SK-N-SH (cell line): Measurements from ENCODE around the gene KCNB1. TPM values are rescaled to one million over a fixed set of nuclear protein-coding genes. Genes with fewer than 3 reads are reported as not detected.

Source experiments
- CTCF ChIA-PET: fragments of 300-600, 350-600 bp; formaldehyde crosslinking; extraction: SDS; loops from one replicate; lab custom pipeline; 2021; lab: Yijun Ruan, JAX
- POLR2A ChIA-PET: fragments of 350-600 bp; sonication (Branson Sonifier 250); formaldehyde crosslinking; extraction: SDS; loops from one replicate; lab custom pipeline; 2020; ENCODE audit warnings: antibody characterized with exemption, inconsistent platforms; lab: Yijun Ruan, JAX
- DNase-seq: peaks from one replicate; pipeline ENCODE4 v3.0.0; 2012
- H2AFZ ChIP-seq: fragments of 200-600 bp; sonication (generic); 2 replicates; pipeline ENCODE4 v1.8.1; 2016; ENCODE audit warnings: antibody characterized with exemption, mild to moderate bottlenecking, low read depth
- H3F3A ChIP-seq: fragments of 200-600 bp; sonication (generic); replicated peaks from 2 replicates; pipeline ENCODE3; 2016; ENCODE audit warnings: antibody characterized with exemption, mild to moderate bottlenecking; ENCODE audit not compliant: insufficient read depth
- H3K27ac ChIP-seq, 2 experiments: fragments of 200-500 bp in 1 of 2; fragments of 200-600 bp in 1 of 2; sonication (Bioruptor generic) in 1 of 2; sonication (generic), shearing (Covaris generic) in 1 of 2; 2 replicates each; pipeline versions ENCODE4 v1.5.1 to v1.6.1; 2014 to 2016; ENCODE audit warnings: low read depth in 2 of 2, inconsistent platforms in 1 of 2, low read length in 1 of 2, mild to moderate bottlenecking in 1 of 2, mixed read lengths in 1 of 2
- H3K27me3 ChIP-seq: fragments of 200-600 bp; sonication (generic), shearing (Covaris generic); 2 replicates; pipeline ENCODE4 v1.6.1; 2016; ENCODE audit warnings: mixed run types; ENCODE audit not compliant: insufficient read depth
- H3K36me3 ChIP-seq, 2 experiments: fragments of 200-500 bp in 1 of 2; fragments of 200-600 bp in 1 of 2; sonication (Bioruptor generic) in 1 of 2; sonication (generic) in 1 of 2; replicated peaks in 1 of 2; 2 replicates each; pipeline versions ENCODE3 to v1.5.1; 2014 to 2016; ENCODE audit warnings: low read length in 1 of 2, mild to moderate bottlenecking in 1 of 2; ENCODE audit not compliant: insufficient read depth in 2 of 2, control insufficient read depth in 1 of 2
- H3K4me1 ChIP-seq, 2 experiments: fragments of 200-500 bp in 1 of 2; fragments of 200-600 bp in 1 of 2; sonication (Bioruptor generic) in 1 of 2; sonication (generic), shearing (Covaris generic) in 1 of 2; 2 replicates each; pipeline versions ENCODE4 v1.5.1 to v1.6.1; 2014 to 2016; ENCODE audit warnings: low read depth in 1 of 2, low read length in 1 of 2, mixed run types in 1 of 2; ENCODE audit not compliant: insufficient read depth in 2 of 2, control insufficient read depth in 1 of 2
- H3K4me2 ChIP-seq: fragments of 200-600 bp; sonication (generic), shearing (Covaris generic); 2 replicates; pipeline ENCODE4 v1.6.1; 2017; ENCODE audit warnings: mixed run types
- H3K4me3 ChIP-seq, 2 experiments: fragments of 200-500 bp in 1 of 2; fragments of 200-600 bp in 1 of 2; sonication (Bioruptor generic) in 1 of 2; sonication (generic), shearing (Covaris generic) in 1 of 2; 2 replicates each; pipeline versions ENCODE4 v1.5.1 to v1.8.1; 2014 to 2016; ENCODE audit warnings: low read depth in 2 of 2, inconsistent platforms in 1 of 2, low read length in 1 of 2, mild to moderate bottlenecking in 1 of 2, mixed read lengths in 1 of 2, moderate library complexity in 1 of 2
- H3K79me2 ChIP-seq: fragments of 200-600 bp; sonication (generic); 2 replicates; pipeline ENCODE4 v1.8.1; 2017; ENCODE audit warnings: mild to moderate bottlenecking; ENCODE audit not compliant: insufficient read depth
- H3K9ac ChIP-seq: fragments of 200-600 bp; sonication (generic); 2 replicates; pipeline ENCODE4 v1.6.1; 2017; ENCODE audit warnings: mixed run types
- H3K9me2 ChIP-seq: fragments of 200-600 bp; sonication (generic); 2 replicates; pipeline ENCODE4 v1.6.1; 2017; ENCODE audit warnings: mixed run types
- H3K9me3 ChIP-seq: fragments of 200-600 bp; sonication (generic); 2 replicates; pipeline ENCODE4 v1.6.1; 2017; ENCODE audit warnings: mixed run types, mild to moderate bottlenecking, moderate library complexity
- H4K20me1 ChIP-seq: fragments of 200-600 bp; sonication (generic); 2 replicates; pipeline ENCODE4 v1.6.1; 2017; ENCODE audit warnings: mild to moderate bottlenecking, mixed run types; ENCODE audit not compliant: insufficient read depth
- CHD2 ChIP-seq: fragments of 150-350 bp; IDR thresholded peaks from 2 replicates; pipeline ENCODE4 v1.6.1; 2018; ENCODE audit warnings: low read length; ENCODE audit not compliant: partially characterized antibody
- EZH2phosphoT487 ChIP-seq: fragments of 200-600 bp; sonication (generic); IDR thresholded peaks from 2 replicates; pipeline ENCODE4 v1.6.1; 2017; ENCODE audit warnings: low read depth, mixed run types, mild to moderate bottlenecking, antibody characterized with exemption, moderate library complexity, borderline replicate concordance
- FOSL2 ChIP-seq: IDR thresholded peaks from 2 replicates; pipeline ENCODE4 v1.4.0; 2012; ENCODE audit warnings: low read depth, mild to moderate bottlenecking, moderate library complexity, borderline replicate concordance
- GABPA ChIP-seq: IDR thresholded peaks from 2 replicates; pipeline ENCODE4 v1.4.0; 2012; ENCODE audit warnings: low read depth, mild to moderate bottlenecking
- GATA2 ChIP-seq: sonication (generic); formaldehyde crosslinking; IDR thresholded peaks from 2 replicates; pipeline ENCODE4 v1.5.0; 2020; ENCODE audit warnings: mild to moderate bottlenecking, missing genetic modification reagents
- MEF2A ChIP-seq: IDR thresholded peaks from 2 replicates; pipeline ENCODE4 v1.4.0; 2012; ENCODE audit warnings: low read depth, borderline replicate concordance
- MXI1 ChIP-seq: IDR thresholded peaks from 2 replicates; pipeline ENCODE4 v1.6.1; 2012; ENCODE audit warnings: mild to moderate bottlenecking, low read depth, low read length, improper control_type of control experiment
- NFIC ChIP-seq: IDR thresholded peaks from 2 replicates; pipeline ENCODE4 v1.4.0; 2012; ENCODE audit warnings: borderline replicate concordance
- RCOR1 ChIP-seq: fragments of 150-350 bp; IDR thresholded peaks from 2 replicates; pipeline ENCODE4 v1.6.1; 2017; ENCODE audit warnings: antibody characterized with exemption, low read length
- REST ChIP-seq: IDR thresholded peaks from 2 replicates; pipeline ENCODE4 v1.6.1; 2012; ENCODE audit warnings: mild to moderate bottlenecking, low read depth, low read length, moderate library complexity
- RXRA ChIP-seq: IDR thresholded peaks from 2 replicates; pipeline ENCODE4 v1.4.0; 2012; ENCODE audit warnings: low read depth, mild to moderate bottlenecking, borderline replicate concordance
- TAF1 ChIP-seq: IDR thresholded peaks from 2 replicates; pipeline ENCODE4 v1.6.1; 2012; ENCODE audit warnings: low read depth, mild to moderate bottlenecking, low read length, moderate library complexity, borderline replicate concordance
- TEAD4 ChIP-seq: IDR thresholded peaks from 2 replicates; pipeline ENCODE4 v1.4.0; 2012; ENCODE audit warnings: mild to moderate bottlenecking, borderline replicate concordance; ENCODE audit not compliant: insufficient read depth
- USF1 ChIP-seq: IDR thresholded peaks from 2 replicates; pipeline ENCODE4 v1.4.0; 2012; ENCODE audit warnings: low read depth, borderline replicate concordance
- YY1 ChIP-seq: IDR thresholded peaks from 2 replicates; pipeline ENCODE4 v1.4.0; 2012; ENCODE audit warnings: low read depth, mild to moderate bottlenecking
- WGBS: methylation state at CpG from one replicate; pipeline ENCODE4 v1.1.6; 2017; ENCODE audit warnings: low lambda C conversion rate; 5-methylcytosine and 5-hydroxymethylcytosine counted together
- polyA plus RNA-seq, 3 experiments: library from polyadenylated mRNA; depleted of rRNA; stranded (reverse); fragments of >200 nt; gene quantifications; 2 replicates each; pipeline ENCODE4 v1.2.3, GENCODE V29; 2012
- TF ChIP-seq, protein P1 (sequence below): IDR thresholded peaks from 2 replicates; pipeline ENCODE4 v1.4.0; 2012; ENCODE audit warnings: low read depth

The KCNB1 gene
- polyA plus RNA-seq, 1 of the 3 experiments (the other 2 are of a cell fraction), result 0.82 TPM

DNA sequence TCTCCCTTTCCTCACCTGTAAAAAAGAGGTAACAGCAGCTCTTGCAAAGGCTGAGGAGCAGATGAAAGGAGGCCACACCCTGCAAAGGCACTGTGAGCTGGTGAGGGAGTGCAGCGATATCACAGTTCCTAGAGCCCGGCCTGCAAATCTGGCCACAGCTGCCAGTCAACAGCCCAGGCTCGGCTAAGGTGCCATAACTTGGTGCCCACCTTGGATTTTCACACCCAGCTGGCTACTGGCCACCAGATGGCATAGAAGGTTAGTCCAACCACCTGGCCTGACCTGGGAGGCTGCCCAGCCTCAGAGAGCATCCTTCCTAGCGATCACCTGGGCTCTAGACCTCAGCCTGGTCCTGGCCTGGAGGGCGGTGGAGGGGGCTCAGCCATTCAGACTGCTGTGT lies 46.8 kb downstream of the KCNB1 start:
- Histone ChIP-seq H3K4me1 (peaks cover 0 to 18% of the 10 kb centered on the region in 2 experiments; a peak in 1 of 4 replicates), H3K27ac (no peak overlapping the region), H3K9me2 (no peaks in the 10 kb centered on the region), H4K20me1 (no peaks in the 10 kb centered on the region), H3F3A (no peaks in the 10 kb centered on the region), H3K4me3 (no peak overlapping the region), H3K9me3 (no peaks in the 10 kb centered on the region), H3K4me2 (no peak overlapping the region), H2AFZ (no peak overlapping the region), H3K36me3 (no peaks in the 10 kb centered on the region), H3K9ac (no peak overlapping the region), H3K79me2 (no peaks in the 10 kb centered on the region), H3K27me3 (no peaks in the 10 kb centered on the region; the same call in 1 of the 2 replicates)
- POLR2A ChIA-PET, result no interaction called here
- DNase-seq, result no peak
- CTCF ChIA-PET, result interaction anchor here (1.3 to 2.4 kb wide), 4 partner anchors 48 to 102 kb away, joined by 3 to 13 read pairs (median 6); no protein-coding TSS in a partner anchor
- 74% methylated on average over 4 of the region's 5 CpGs for WGBS
- TF ChIP-seq RCOR1 (no peak), TEAD4 (no peak), GABPA (no peak), YY1 (no peak), REST (no peak), EZH2phosphoT487 (no peak), MEF2A (no peak), FOSL2 (no peak), RXRA (no peak), NFIC (no peak), TAF1 (no peak)
- TF ChIP-seq, protein P1, sequence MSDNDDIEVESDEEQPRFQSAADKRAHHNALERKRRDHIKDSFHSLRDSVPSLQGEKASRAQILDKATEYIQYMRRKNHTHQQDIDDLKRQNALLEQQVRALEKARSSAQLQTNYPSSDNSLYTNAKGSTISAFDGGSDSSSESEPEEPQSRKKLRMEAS, result no peak
- TF ChIP-seq, all 33 proteins: peak for 0

DNA sequence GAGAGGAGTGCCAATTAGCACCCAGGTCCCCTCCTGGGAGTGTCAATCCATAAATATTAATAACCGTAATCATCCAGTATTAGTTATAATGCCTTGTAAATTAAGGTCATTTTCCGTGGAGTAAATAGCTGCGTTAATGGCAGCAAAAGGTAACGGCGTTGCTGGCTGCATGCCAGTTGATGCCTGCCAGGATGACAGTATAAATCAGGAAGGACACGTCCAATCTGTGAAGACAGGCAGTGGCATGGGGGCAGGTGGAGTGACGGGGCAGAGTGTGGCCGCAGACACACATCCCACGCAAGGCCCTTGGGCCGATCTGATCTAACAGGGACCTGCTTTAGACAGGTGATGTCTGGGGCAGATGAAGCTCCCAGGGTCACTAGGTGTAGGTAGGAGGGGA lies 49.1 kb downstream of the KCNB1 start:
- no peak for TF ChIP-seq FOSL2
- no peak for TF ChIP-seq CHD2
- TF ChIP-seq GATA2 (CRISPR knock-in tag), result peak; percentile 81
- no peak for TF ChIP-seq USF1
- TF ChIP-seq MXI1, result no peak
- TF ChIP-seq, protein P1, result no peak
- H2AFZ ChIP-seq, result no peak overlapping the region
- no peaks in the 10 kb centered on the region for H3F3A ChIP-seq
- no peaks in the 10 kb centered on the region for H4K20me1 ChIP-seq
- H3K9ac ChIP-seq, result no peak overlapping the region
- no peaks in the 10 kb centered on the region for H3K9me2 ChIP-seq
- CTCF ChIA-PET, result interaction anchor here (1.8 to 3.1 kb wide), 2 partner anchors 49 to 51 kb away, joined by 6 to 9 read pairs; no protein-coding TSS in a partner anchor
- 57% methylated on average over 10 of the region's 10 CpGs for WGBS
- H3K27me3 ChIP-seq, result no peaks in the 10 kb centered on the region; the same call in 1 of the 2 replicates
- H3K9me3 ChIP-seq, result no peaks in the 10 kb centered on the region
- H3K27ac ChIP-seq, result peak overlapping the region in 1 of 2 experiments; percentile 61; a peak in 2 of 4 replicates
- no peak overlapping the region for H3K4me2 ChIP-seq
- DNase-seq, result peak; percentile 35
- H3K4me3 ChIP-seq, result no peak overlapping the region
- no peaks in the 10 kb centered on the region for H3K36me3 ChIP-seq
- POLR2A ChIA-PET, result no interaction called here
- H3K4me1 ChIP-seq, result peaks cover 0 to 18% of the 10 kb centered on the region in 2 experiments; a peak in 1 of 4 replicates
- H3K79me2 ChIP-seq, result no peaks in the 10 kb centered on the region
